ENCODE data around the gene ASCC1. TPM values are rescaled to one million over a fixed set of nuclear protein-coding genes. Genes with fewer than 3 reads are reported as not detected.

The ASCC1 gene
- total RNA-seq, 1 donor, result 41.0 TPM

DNA sequence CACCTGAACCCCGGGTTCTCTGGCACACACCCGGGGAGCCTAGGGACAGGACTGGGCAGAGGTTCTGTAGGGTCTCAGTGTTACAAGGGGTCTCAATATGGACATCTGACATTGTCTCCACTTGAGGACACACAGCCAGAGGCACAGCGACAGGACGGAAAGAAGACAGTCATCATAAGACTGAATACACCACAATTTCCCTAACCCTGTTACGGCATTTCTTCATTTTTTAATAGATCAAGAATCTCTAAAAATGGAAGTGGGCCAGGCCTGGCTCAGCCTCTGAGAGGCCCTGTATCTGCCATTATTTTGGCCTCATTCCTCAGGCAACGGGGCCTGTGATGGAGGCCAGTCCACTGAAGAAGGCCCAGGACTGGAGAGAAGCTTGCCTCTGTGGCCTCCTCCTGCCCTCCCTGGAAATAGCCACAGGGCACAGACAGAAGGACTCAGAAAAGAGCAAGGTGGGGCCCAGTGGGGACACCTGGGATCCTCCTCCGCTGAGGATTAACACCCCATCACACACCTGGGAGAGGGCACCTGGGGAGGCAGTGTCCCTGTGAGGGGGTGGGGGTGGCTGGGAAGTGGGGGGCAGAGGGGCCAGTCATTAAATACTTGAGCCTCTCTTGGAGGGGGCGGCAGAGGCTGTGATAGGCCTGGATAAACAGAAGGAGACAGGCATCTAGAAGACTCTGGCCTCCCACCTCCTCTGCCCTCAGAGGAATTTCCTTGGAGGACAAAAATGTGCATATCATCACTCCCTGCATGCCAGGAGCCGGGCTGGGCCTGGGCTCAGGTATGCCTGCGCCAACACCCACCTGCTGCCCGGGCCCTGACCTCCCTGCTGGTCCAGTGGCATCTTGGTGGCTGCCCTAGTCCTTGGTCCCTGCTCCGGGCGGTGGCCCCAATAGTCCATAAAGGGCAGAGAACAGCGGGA is 135.8 kb downstream of the ASCC1 start:
- H3K4me3 ChIP-seq (ENCODE audit: low read depth, low read length), result no peak overlapping the region
- TF ChIP-seq, protein P1, sequence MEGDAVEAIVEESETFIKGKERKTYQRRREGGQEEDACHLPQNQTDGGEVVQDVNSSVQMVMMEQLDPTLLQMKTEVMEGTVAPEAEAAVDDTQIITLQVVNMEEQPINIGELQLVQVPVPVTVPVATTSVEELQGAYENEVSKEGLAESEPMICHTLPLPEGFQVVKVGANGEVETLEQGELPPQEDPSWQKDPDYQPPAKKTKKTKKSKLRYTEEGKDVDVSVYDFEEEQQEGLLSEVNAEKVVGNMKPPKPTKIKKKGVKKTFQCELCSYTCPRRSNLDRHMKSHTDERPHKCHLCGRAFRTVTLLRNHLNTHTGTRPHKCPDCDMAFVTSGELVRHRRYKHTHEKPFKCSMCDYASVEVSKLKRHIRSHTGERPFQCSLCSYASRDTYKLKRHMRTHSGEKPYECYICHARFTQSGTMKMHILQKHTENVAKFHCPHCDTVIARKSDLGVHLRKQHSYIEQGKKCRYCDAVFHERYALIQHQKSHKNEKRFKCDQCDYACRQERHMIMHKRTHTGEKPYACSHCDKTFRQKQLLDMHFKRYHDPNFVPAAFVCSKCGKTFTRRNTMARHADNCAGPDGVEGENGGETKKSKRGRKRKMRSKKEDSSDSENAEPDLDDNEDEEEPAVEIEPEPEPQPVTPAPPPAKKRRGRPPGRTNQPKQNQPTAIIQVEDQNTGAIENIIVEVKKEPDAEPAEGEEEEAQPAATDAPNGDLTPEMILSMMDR (IDR thresholded peaks at IDR 0.05; ENCODE audit: insufficient read depth, low read depth, low read length), result no peak
- DNase-seq (ENCODE audit: low read depth), result no peak

DNA sequence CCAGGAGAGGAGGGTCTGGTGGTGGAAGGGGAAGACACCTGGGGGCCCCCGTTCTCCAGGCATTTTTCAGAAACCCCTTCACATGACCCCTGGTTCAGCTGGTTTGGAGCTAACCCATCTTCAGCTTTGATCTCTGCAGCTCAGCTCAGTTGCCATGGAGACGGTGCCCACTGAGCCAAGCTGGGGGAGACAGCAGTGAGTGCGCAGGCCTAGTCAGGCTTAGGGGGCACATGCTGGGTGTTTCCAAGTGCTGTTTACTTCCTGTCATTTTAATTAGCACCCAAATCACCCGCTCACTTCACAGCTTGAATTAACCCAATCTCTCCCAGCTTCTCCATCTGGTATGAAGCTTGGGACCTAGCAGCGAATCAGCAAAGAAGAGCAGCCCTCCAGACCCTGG is 136.7 kb downstream of the ASCC1 start:
- DNase-seq (ENCODE audit: low read depth), result no peak
- TF ChIP-seq, protein P1 (IDR thresholded peaks at IDR 0.05; ENCODE audit: insufficient read depth, low read depth, low read length), result no peak
- H3K4me3 ChIP-seq (ENCODE audit: low read depth, low read length), result no peak overlapping the region

DNA sequence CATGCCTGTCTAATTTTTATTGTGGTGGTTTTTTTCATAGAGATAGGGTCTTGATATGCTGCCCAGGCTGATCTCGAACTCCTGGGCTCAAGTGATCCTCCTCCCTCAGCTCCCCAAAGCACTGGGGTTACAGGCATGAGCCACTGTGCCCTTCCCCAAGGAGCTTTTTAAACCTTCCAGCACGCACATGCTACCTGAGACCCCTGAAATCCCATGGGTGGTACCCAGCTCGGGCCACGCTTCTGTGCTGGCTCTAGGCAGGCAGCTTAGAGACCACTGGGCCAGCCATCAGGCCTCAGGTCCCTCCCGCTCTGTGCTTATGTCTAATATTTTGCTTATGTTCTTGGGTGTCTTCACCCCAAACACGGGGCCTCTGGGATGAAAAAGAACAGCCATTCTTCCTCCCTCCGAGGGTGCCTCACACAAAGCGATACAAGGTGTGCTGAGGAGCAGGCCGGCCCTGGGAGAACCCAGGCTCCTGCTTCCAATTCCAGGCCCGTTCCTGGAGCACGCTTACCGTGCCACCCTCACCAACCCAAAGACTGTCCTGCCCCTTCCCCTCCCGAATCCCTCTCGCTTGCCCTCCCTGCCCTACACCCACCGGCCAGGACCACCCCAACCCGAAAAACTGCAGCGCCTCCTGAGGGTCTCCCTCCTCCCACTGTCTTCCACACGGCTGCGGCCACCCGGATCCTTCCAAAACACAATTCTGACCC is 138.6 kb downstream of the ASCC1 start:
- no peak for DNase-seq (ENCODE audit: low read depth)
- TF ChIP-seq, protein P1 (IDR thresholded peaks at IDR 0.05; ENCODE audit: insufficient read depth, low read depth, low read length), result no peak
- H3K4me3 ChIP-seq (ENCODE audit: low read depth, low read length), result no peak overlapping the region

DNA sequence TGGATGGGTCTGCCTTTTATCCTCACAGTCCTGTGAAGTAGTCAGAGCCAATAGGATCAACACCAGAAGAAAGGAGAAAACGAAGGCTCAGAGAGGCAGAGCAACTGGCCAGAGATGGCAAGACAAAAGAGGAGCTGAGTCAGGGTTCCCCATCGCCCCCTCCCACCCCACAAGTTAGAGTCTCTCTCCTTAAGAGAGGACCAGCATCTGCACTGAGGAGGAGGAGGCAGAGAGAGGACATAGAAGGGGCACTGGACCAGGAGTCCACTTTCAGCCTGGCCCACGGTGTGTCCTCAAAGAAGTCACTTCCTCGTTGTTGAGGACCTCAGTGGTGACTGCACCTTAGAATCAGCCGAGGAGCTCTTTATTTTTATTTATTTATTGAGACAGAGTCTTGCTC is 139.3 kb downstream of the ASCC1 start:
- no peak for DNase-seq (ENCODE audit: low read depth)
- no peak overlapping the region for H3K4me3 ChIP-seq (ENCODE audit: low read depth, low read length)
- TF ChIP-seq, protein P1 (IDR thresholded peaks at IDR 0.05; ENCODE audit: insufficient read depth, low read depth, low read length), result no peak

DNA sequence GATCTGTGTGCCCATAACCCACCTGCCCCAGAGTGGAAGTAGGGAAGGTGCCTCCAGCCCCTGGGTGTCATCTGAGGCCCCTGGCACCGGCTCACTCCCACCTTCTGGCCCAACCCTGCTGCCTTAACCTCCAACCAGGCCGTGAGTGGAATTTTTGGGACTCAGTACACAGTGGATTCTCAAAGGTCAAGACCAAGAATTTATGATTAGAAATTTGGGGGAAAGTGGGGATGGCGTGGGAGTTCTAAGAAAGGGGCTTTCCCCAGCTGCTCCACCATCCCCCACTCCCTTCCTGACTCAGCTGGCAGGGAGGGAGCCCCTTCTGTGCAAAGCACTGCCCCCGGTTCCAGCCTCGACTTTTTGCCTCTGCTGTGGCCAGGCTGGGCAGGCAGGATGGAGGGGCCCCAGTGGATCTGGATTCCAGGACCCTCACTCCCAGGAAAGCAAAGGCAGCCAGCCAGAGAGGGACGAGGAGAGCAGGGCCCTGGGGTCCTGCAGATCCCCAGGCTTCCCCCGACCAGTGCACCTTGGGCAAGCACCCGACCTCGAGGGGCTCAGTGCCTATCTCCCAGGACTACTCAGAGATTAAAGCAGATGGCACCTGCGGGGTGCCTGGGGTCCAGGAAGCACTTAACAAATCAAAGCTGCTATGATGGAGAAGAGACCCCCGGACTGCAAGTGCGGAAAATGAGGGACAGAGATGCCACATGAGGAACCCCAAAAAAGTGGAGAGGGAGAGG is 140.5 kb downstream of the ASCC1 start:
- H3K4me3 ChIP-seq (ENCODE audit: low read depth, low read length), result no peak overlapping the region
- TF ChIP-seq, protein P1 (IDR thresholded peaks at IDR 0.05; ENCODE audit: insufficient read depth, low read depth, low read length), result no peak
- DNase-seq (ENCODE audit: low read depth), result no peak

DNA sequence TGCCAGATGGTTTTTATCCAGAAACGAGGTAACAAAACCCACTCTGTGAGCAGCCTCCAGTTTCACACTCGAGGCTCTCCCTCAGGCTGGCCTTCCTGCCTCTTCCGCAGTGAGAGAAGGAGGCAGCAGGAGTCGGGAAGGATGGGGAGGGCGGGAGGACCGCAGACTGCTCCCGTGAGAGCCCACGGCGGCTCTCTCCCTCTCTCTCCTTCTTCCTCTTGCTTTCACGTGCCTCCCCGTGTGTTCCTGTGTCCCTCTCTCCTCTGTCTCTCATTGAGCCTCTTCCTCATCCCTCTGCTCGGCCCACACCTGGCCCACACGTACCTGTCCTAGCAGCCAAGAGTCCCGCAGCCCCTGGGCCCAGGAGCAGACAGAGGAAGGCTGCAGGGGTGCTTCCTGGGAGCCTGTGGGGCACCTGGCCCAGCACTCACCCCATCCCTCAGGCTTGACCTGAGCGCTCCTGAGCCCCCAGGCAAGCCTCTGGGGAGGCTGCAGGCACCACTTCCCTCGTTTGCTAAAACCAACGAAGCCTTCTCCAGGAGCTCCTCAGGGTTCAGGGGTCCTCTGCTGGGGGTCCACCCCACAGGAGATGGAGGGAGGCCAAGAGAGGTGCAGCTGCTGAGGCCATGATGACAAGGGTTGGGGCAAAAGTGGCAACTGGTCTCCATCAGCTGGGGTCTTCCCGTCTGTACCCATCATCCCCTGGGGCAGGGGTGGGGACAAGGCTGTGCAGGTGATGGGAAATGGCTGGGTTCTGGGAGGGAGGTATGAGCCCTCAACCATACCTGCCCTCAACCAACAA is 141.3 kb downstream of the ASCC1 start:
- no peak overlapping the region for H3K4me3 ChIP-seq (ENCODE audit: low read depth, low read length)
- DNase-seq (ENCODE audit: low read depth), result no peak
- TF ChIP-seq, protein P1 (IDR thresholded peaks at IDR 0.05; ENCODE audit: insufficient read depth, low read depth, low read length), result no peak

Measured in fibroblast of villous mesenchyme (primary cell).